Adipocyte (in vitro differentiated cells): Measurements from ENCODE around the gene VGLL3.

Source experiments
- DNase-seq: peaks from one replicate; pipeline ENCODE4 v3.0.0-alpha.2; 2015; ENCODE audit warnings: low read depth
- H3K27me3 ChIP-seq: replicated peaks from 2 replicates; pipeline ENCODE4 v1.7.0; 2013; ENCODE audit warnings: mild to moderate bottlenecking, low read length, moderate library complexity; ENCODE audit not compliant: control insufficient read depth, insufficient read depth
- H3K36me3 ChIP-seq: 2 replicates; pipeline ENCODE4 v1.7.0; 2013; ENCODE audit warnings: low read length, mild to moderate bottlenecking, moderate library complexity; ENCODE audit not compliant: control insufficient read depth, insufficient read depth, severe bottlenecking
- H3K4me1 ChIP-seq: 2 replicates; pipeline ENCODE4 v1.7.0; 2013; ENCODE audit warnings: mild to moderate bottlenecking, low read length, moderate library complexity; ENCODE audit not compliant: control insufficient read depth, insufficient read depth
- H3K4me3 ChIP-seq: 2 replicates; pipeline ENCODE4 v1.7.0; 2013; ENCODE audit warnings: mild to moderate bottlenecking, low read length, moderate library complexity
- H3K9ac ChIP-seq: 2 replicates; pipeline ENCODE4 v1.7.0; 2013; ENCODE audit warnings: mild to moderate bottlenecking, low read length, moderate library complexity
- H3K9me3 ChIP-seq: 2 replicates; pipeline ENCODE4 v1.7.0; 2013; ENCODE audit warnings: mild to moderate bottlenecking, low read length, moderate library complexity; ENCODE audit not compliant: control insufficient read depth

The VGLL3 gene

DNA sequence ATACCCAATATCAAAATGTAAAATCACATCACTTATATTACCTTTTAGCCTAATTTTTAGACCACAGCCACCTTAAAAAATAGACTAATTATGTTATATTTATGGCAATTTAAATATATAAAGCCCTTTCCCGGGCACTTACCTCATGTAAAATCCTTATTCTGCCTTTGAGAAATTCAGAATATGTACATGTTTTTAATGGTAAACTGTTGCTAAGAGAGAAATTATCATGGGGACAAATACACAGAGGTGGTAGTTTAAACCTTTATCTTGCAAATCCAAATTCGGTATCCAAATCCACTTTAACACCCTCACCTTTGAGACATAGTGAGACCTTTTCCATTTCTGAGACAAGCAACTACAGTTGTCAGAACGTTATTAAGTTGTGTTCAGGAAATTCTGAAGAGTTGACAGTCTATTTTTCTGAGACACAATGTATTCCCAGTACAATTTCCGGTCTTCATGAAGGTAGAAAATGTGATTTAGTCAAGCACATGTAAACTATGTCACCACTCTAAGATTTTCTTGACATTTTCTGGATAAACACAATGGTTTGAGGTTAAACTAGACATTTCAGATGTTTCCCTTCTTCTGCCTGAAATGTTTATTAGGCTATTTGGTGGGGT, 10.6 kb upstream of the VGLL3 start:
- no peak for DNase-seq
- H3K9me3 ChIP-seq, result no peaks in the 10 kb centered on the region
- H3K4me3 ChIP-seq, result no peak overlapping the region
- H3K27me3 ChIP-seq, result no peaks in the 10 kb centered on the region
- no peak overlapping the region for H3K9ac ChIP-seq
- H3K4me1 ChIP-seq, result peaks cover 11% of the 10 kb centered on the region
- H3K36me3 ChIP-seq, result no peaks in the 10 kb centered on the region

DNA sequence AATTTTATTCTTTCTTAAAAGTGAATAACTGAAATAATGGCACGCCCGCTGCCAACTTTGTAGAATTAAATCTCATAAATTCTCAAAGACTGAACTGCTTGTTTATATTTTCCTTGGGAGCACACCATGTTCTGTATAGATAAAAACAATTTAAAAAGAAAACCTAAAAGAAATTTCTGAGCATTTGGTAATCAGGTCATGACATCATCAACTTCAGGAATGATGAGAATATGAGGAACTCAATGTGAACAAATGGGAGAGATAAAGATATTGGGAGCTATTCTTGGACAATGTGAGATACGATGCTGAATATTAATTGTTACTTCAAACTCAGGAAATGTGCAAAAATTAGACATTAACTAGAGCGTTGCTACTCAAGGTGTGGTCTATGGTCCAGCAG, 10.0 kb upstream of the VGLL3 start:
- no peaks in the 10 kb centered on the region for H3K36me3 ChIP-seq

DNA sequence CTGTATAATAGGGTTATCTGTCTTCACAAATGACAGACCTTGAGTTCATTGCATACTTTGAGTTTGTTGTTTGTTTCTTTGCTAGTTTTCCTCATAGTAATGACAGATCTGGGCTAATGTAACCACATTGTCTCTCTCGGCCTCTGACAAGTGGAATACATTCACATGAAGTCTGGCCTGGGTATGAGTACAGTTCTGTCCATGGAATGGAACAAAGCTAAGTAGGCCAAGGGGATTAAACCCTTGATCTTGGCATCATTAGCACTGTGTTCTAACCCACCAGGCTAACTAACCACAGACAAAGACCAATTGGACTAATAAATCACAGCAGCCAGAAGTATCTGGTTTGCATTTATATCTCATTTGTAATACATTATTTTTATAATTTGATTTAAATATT, 7.6 kb upstream of the VGLL3 start:
- DNase-seq, result no peak
- Histone ChIP-seq H3K27me3 (no peaks in the 10 kb centered on the region), H3K4me1 (peaks cover 35% of the 10 kb centered on the region), H3K9me3 (no peaks in the 10 kb centered on the region), H3K4me3 (no peak overlapping the region), H3K9ac (no peak overlapping the region), H3K36me3 (no peaks in the 10 kb centered on the region)

More for the DNA sequence above, 10.0 kb upstream of the VGLL3 start:
- Histone ChIP-seq H3K9me3 (no peaks in the 10 kb centered on the region), H3K9ac (no peak overlapping the region), H3K4me3 (no peak overlapping the region), H3K4me1 (peaks cover 17% of the 10 kb centered on the region), H3K27me3 (no peaks in the 10 kb centered on the region)
- DNase-seq, result no peak

DNA sequence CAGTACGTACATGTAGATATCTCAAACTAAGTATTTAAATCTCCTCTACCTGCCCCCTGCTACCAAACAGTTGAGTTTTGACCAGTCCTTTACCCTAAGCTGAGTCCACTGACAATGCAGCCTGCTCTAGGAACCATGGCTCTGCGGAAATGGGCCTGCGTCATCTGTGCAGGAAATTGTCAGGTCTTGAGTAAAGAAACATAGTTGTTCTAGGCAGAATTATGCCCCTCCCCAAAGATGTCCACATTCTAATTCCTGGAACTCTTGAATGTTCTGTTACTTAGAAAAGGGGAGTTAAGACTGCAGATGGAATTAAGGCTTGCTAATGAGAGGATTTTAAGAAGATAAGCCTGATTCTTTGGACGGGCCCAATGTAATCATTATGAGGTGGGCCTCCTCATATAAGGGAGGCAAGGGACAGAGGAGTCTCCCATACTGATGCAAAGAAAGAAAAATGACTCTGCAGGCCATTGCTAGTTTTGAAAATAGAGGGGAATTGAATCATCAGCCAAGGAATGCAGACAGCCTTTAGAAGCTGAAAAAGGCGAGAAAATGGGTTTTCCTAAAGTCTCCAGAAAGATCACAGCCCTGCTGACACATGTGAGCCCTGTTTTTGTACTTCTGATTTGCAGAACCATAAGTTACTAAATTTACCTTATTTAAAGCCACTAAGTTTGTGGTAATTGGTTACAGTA, 5.5 kb upstream of the VGLL3 start:
- no peaks in the 10 kb centered on the region for H3K36me3 ChIP-seq
- no peaks in the 10 kb centered on the region for H3K27me3 ChIP-seq
- H3K4me3 ChIP-seq, result peak overlapping the region; percentile 43
- DNase-seq, result peak; percentile 40
- no peaks in the 10 kb centered on the region for H3K9me3 ChIP-seq
- H3K9ac ChIP-seq, result no peak overlapping the region
- peaks cover 42% of the 10 kb centered on the region for H3K4me1 ChIP-seq

- Histone ChIP-seq H3K4me1 (peaks cover 42% of the 10 kb centered on the region), H3K9me3 (no peaks in the 10 kb centered on the region), H3K36me3 (no peaks in the 10 kb centered on the region), H3K9ac (no peak overlapping the region), H3K27me3 (no peaks in the 10 kb centered on the region), H3K4me3 (peak overlapping the region; percentile 43)
- peak; percentile 90 for DNase-seq
Observed at GRCh38 chr3:86995537-86995936, 4.6 kb upstream of the VGLL3 start.

GRCh38 chr3:86993704-86994103, 2.8 kb upstream of the VGLL3 start:
- H3K4me3 ChIP-seq, result peak overlapping the region; percentile 65
- no peaks in the 10 kb centered on the region for H3K27me3 ChIP-seq
- H3K9me3 ChIP-seq, result no peaks in the 10 kb centered on the region
- no peaks in the 10 kb centered on the region for H3K36me3 ChIP-seq
- H3K9ac ChIP-seq, result peak overlapping the region; percentile 33
- peaks cover 42% of the 10 kb centered on the region for H3K4me1 ChIP-seq
- DNase-seq, result peak; percentile 47

- peak overlapping the region; percentile 95 for H3K4me3 ChIP-seq
- H3K9ac ChIP-seq, result peak overlapping the region; percentile 95
- no peaks in the 10 kb centered on the region for H3K9me3 ChIP-seq
- H3K36me3 ChIP-seq, result peaks cover 3% of the 10 kb centered on the region
- DNase-seq, result peak; percentile 47
- peaks cover 44% of the 10 kb centered on the region for H3K4me1 ChIP-seq
- H3K27me3 ChIP-seq, result no peaks in the 10 kb centered on the region
Observed at GRCh38 chr3:86991840-86992435, 989 bp upstream of the VGLL3 start.

- Histone ChIP-seq H3K27me3 (no peaks in the 10 kb centered on the region), H3K9ac (peak overlapping the region; percentile 95), H3K4me3 (peak overlapping the region; percentile 95), H3K4me1 (peaks cover 39% of the 10 kb centered on the region), H3K36me3 (peaks cover 3% of the 10 kb centered on the region), H3K9me3 (no peaks in the 10 kb centered on the region)
- DNase-seq, result no peak
Observed at GRCh38 chr3:86991482-86991815, 500 bp upstream of the VGLL3 start.

DNA sequence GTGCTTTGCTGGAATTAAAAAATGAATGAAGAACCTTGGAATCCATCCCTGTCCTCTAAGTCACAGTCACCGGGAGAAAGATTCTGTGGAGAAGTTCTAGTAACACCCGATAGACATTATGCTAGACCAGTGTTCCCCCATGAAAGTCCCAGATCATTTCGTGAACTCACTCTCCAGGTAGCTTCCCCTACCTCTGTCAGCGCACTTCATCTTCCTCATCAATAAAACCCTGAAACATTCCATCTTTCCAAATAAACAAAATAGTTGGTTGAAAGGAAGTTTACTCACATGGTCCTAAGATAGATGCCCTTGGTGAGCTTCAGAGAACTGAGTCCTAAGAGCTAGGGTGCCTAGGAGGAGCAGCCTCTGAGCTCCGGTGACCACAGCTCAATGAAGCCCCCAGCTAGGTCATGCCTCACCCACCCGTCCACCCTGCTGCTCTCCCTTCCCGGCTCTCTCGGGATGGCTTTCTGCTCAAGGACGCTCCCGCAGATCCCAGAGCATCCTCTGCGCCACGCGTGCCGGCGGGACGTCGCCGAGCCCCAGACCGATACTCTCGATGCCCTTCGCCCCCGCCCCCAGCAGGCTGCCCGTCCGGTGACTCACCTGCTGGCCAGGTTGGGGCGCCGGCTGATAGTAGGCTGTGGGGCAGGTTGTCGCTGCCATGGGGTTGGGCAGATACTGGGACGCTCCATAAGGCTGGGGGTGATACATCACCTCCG, 776 bp downstream of the VGLL3 start:
- Histone ChIP-seq H3K27me3 (no peaks in the 10 kb centered on the region), H3K36me3 (peaks cover 3% of the 10 kb centered on the region), H3K9me3 (no peaks in the 10 kb centered on the region), H3K9ac (peak overlapping the region; percentile 95), H3K4me3 (peak overlapping the region; percentile 95), H3K4me1 (peaks cover 42% of the 10 kb centered on the region)
- DNase-seq, result peak; percentile 66

- Histone ChIP-seq H3K9me3 (no peaks in the 10 kb centered on the region), H3K36me3 (peaks cover 3% of the 10 kb centered on the region), H3K9ac (peak overlapping the region; percentile 95), H3K4me3 (peak overlapping the region; percentile 95), H3K27me3 (no peaks in the 10 kb centered on the region), H3K4me1 (peaks cover 42% of the 10 kb centered on the region)
- DNase-seq, result peak; percentile 65
Observed at GRCh38 chr3:86989611-86990010, 1.3 kb downstream of the VGLL3 start.

DNA sequence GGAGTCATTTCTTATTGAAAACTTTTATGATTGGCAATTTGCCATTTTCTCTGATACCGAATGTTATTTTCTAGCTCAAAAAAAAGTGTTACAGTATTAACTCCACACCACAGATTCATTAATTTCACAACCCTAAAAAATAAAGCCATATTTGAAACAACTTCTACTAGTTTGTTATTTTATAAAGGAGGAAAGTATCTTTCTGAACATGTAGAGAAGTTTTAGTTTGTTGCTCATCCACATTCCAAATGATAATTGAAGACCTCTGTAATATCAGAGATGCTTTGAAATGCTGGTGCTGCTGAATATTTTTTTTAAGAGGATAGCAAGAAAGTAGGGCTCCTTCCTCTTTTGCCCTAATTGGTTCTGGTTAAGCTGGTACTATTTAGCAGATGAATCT, 1.9 kb downstream of the VGLL3 start:
- peak overlapping the region; percentile 95 for H3K9ac ChIP-seq
- peak overlapping the region; percentile 95 for H3K4me3 ChIP-seq
- peaks cover 3% of the 10 kb centered on the region for H3K36me3 ChIP-seq
- DNase-seq, result peak; percentile 44
- H3K9me3 ChIP-seq, result no peaks in the 10 kb centered on the region
- peaks cover 43% of the 10 kb centered on the region for H3K4me1 ChIP-seq
- no peaks in the 10 kb centered on the region for H3K27me3 ChIP-seq
